Hematopoietic multipotent progenitor cell treated with erythropoietin and hydrocortisone succinate and interleukin-3 and kit ligand, for 15 days (in vitro differentiated cells): Measurements from ENCODE around the gene STX12.
"Not testable (repeated sequence)": the region's sequence is repeated elsewhere in the genome, so short reads cannot be mapped to it uniquely, and the experiment has no call there.

Experiments
- DNase-seq: peaks from one replicate; pipeline ENCODE4 v3.0.0-alpha.2; 2015; ENCODE audit warnings: low spot score

Gene STX12

GRCh38 chr1:27775336-27775735 lies 2.3 kb downstream of the STX12 start:
- DNase-seq = not testable (repeated sequence)

DNA sequence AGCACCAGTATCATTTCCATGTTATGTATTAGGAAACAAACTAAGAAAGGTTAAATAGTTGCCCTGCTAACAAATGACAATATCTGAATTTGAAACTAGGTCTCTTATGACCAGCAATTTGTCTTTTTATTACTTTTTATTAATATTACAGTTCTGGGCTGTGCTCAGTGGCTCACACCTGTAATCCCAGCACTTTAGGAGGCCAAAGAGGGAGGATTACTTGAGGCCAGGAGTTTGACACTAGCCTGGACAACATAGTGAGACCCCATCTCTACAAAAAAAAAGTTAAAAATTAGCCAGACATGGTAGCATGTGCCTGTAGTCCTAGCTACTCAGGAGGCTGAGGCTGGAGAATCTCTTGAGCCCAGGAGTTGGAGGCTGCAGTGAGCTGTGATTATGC lies 3.3 kb downstream of the STX12 start:
- DNase-seq = not testable (repeated sequence)

DNA sequence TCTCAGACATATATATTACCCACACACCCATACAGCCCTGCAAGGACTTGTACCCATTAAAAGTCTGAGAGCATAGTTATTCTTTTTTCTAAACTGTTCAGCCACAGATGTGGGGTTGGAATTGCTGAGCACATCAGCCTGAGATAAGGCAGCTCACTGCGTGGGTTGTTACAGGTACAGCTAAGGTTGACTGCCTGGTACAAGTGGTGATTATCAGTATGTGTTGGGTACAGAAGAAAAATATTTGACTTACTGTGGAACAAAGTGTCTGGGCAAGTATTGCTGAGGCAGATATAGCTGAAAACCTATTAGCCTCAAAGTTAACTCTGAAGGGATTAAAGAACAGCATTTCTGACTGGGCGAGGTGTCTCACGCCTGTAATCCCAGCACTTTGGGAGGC lies 5.0 kb downstream of the STX12 start:
- no peak for DNase-seq

DNA sequence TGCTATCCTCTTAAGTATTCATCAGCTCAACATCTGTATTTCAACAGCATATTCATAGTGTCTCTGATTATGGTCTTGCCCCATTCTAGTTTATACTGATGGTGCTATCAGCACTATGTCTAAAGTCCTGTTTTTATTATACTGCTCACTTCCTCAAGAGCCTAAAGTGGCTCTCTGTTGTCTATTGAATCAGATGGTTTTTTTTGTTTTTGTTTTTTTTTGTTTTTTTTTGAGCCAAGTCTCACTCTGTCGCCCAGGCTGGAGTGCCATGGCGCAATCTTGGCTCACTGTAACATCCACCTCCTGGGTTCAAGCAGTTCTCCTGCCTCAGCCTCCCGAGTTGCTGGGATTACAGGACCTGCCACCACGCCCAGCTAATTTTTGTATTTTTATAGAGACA lies 6.1 kb downstream of the STX12 start:
- DNase-seq = no peak

GRCh38 chr1:27782950-27783349 lies 9.9 kb downstream of the STX12 start:
- no peak for DNase-seq

GRCh38 chr1:27784700-27785099 lies 11.7 kb downstream of the STX12 start:
- DNase-seq = no peak

GRCh38 chr1:27785781-27786455 lies 12.9 kb downstream of the STX12 start:
- no peak for DNase-seq

DNA sequence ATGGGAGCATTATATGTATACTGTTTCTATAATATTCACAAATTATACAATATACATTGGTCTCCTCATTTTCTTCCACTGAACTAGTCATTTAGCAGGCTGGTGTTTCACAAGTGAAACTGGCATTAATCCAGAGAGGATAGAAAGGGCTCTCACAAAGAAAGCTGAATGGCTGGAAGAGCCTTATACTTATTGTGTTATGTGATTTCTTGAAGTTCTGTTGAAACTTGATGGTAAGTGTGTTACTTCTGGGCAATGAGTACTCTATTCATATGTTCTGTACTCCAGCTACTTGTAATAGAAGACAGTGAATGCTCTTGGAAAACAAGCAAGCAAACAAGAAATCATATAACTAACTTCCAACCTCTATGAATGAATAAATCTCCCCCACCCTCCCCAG lies 14.9 kb downstream of the STX12 start:
- DNase-seq = no peak

DNA sequence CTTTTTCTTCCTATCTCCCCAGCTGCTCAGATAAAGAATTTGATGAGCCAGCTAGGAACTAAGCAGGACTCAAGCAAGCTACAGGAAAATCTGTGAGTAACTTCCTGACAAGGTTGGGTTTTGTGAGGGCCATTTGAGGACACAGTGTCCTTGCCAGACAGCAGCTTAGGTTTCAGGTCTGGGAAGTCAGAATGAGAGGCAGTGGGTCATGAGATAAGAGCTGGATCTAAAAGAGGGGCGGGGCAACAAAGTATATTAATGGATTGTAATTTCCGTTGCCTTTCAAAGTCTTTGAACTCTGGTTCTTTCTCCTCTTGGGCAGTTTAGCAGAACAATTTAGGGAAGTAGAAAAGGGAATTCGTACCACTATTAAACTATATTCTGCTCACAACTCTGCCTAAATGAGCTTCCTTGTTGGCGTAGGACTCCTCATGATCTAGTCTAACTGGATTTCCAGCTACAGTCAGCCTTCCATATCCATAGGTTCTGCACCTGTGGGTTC lies 16.6 kb downstream of the STX12 start:
- DNase-seq = no peak

DNA sequence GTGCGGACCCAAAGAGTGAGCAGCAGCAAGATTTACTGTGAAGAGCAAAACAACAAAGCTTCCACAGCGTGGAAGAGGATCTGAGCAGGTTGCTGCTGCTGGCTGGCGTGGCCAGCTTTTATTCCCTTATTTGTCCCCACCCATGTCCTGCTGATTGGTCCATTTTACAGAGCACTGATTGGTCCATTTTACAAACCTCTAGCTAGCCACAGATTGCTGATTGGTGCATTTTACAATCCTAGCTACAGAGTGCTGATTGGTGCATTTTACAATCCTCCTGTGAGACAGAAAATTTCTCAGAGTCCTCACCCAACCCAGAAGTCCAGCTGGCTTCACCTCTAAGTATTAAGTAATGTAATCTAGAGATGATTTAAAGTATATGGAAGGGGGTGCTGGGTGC lies 17.3 kb downstream of the STX12 start:
- not testable (repeated sequence) for DNase-seq

DNA sequence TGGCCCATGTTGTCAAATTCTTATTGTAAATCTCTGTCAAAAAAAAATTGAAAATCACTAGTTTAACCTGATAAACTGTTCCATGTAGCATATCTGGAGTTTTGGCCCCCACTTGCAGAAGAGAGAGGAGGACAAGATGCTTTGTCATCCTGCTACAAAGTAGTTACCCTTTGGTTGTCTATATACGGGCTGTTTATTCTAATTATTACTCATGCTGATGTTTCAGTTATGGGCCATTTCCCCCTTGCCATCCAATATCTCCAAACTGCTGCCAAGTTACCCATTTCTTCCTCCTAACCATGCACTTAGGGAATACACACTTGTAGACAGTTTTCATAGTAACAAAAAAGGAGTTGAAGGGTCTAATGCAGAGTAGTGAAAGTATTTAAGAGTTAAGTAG lies 22.6 kb downstream of the STX12 start:
- no peak for DNase-seq

- DNase-seq = no peak
Measured at GRCh38 chr1:27804791-27805190, 31.8 kb downstream of the STX12 start.

- DNase-seq = no peak
Measured at GRCh38 chr1:27806758-27807157, 33.7 kb downstream of the STX12 start.

- DNase-seq = no peak
Measured at GRCh38 chr1:27807385-27807784, 34.4 kb downstream of the STX12 start.

GRCh38 chr1:27808131-27808530 lies 35.1 kb downstream of the STX12 start:
- not testable (repeated sequence) for DNase-seq

DNA sequence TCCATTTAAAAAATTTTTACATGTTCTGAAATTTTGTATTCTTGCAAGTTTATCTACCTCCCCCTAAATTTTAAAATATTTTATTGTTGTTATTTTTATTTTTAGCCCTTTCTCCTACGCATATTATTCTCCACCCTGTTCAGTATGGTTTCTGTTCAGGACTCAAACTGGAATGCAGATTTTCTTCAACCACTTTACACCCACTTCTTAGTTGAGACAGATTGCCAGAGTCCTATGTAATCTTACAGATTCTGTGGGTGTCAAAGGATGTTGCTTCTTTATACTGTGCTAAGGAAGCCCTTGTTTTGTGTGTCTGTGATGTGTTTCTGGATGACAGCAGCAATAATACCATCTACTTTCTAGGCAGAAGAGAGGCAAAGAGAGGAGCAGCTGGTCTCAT lies 36.9 kb downstream of the STX12 start:
- no peak for DNase-seq

DNA sequence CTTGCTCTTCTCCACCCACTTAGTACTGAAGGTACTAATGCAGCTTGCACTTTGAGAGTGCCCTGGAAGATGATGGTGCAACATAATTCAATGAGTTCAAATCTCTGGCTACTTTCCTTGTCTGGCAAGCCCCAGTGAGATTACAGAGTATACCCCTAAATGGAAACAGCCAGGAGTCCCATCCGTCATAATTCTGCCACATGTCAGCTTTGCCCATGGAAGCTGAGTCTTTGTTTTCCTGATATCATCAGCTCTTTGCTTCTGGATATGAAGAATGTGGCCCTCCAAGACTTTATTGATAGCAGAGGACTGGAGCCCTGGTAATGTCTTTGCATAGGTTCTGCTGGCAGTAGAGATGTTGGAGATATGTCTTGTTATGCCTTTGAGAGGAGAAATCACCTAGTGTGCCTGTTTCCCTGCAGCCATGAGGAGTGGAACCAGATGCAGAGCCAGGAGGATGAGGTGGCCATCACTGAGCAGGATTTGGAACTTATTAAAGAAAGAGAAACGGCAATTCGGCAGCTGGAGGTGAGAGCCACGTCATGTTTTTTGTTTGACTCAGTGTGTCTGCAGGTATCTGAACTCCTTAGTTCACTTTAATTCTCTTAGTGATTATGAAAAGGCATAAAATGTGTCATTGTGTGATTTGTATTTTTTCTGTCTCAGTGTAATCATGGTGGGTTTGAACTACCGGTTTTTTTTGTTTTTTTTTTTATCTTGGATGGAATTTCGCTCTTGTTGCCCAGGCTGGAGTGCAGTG lies 38.9 kb downstream of the STX12 start:
- DNase-seq = no peak

- no peak for DNase-seq
Measured at GRCh38 chr1:27816921-27817630, 44.1 kb downstream of the STX12 start.

DNA sequence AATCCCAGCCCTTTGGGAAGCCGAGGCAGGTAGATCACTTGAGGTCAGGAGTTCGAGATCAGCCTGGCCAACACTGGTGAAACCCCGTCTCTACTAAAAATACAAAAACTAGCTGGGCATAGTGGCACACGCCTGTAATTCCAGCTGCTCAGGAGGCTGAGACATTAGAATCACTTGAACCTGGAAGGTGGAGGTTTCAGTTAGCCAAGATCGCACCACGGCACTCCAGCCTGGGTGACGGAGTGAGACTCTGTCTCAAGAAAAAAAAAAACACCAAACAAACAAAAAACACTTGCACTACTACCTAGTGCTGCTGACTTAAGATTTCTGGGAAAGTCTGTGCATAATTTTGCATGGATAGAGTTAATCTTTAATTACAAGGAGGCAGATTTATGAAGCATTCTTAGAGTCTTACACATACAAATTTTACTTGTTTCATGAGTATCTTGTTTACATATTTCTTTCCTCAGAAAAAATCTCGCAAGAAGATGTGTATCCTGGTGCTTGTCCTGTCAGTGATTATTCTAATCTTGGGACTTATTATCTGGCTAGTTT lies 48.8 kb downstream of the STX12 start:
- no peak for DNase-seq

GRCh38 chr1:27823784-27824183 lies 50.8 kb downstream of the STX12 start:
- no peak for DNase-seq

- DNase-seq = no peak
Measured at GRCh38 chr1:27824411-27824810, 51.4 kb downstream of the STX12 start.

GRCh38 chr1:27829339-27829960 lies 56.4 kb downstream of the STX12 start:
- not testable (repeated sequence) for DNase-seq
